Amygdala (tissue), 56 donors: ENCODE data around the gene POLQ.
"Not testable (repeated sequence)": the region's sequence is repeated elsewhere in the genome, so short reads cannot be mapped to it uniquely, and the experiment has no call there.

Source experiments
- DNase-seq, 56 donors: peaks; one replicate each; lab custom pipeline; 2025; lab: John Stamatoyannopoulos, UW

POLQ gene

GRCh38 chr3:121515313-121515712 is 30.5 kb downstream of the POLQ start:
- no peak for DNase-seq

- DNase-seq, result no peak
Measured at GRCh38 chr3:121514496-121514895, 31.3 kb downstream of the POLQ start.

- DNase-seq, result no peak
Measured at GRCh38 chr3:121508389-121508788, 37.4 kb downstream of the POLQ start.

GRCh38 chr3:121505256-121505655 is 40.5 kb downstream of the POLQ start:
- no peak for DNase-seq

- no peak for DNase-seq
Measured at GRCh38 chr3:121504618-121505017, 41.2 kb downstream of the POLQ start.

- no peak for DNase-seq
Measured at GRCh38 chr3:121496786-121497185, 49.0 kb downstream of the POLQ start.

GRCh38 chr3:121493431-121493830 is 52.4 kb downstream of the POLQ start:
- DNase-seq, result no peak

GRCh38 chr3:121491683-121492320 is 54.0 kb downstream of the POLQ start:
- no peak for DNase-seq

GRCh38 chr3:121490161-121490560 is 55.6 kb downstream of the POLQ start:
- DNase-seq, result no peak

- DNase-seq, result no peak
Measured at GRCh38 chr3:121488628-121489027, 57.2 kb downstream of the POLQ start.

- DNase-seq, result no peak
Measured at GRCh38 chr3:121483290-121483689, 62.5 kb downstream of the POLQ start.

- no peak for DNase-seq
Measured at GRCh38 chr3:121482660-121483059, 63.1 kb downstream of the POLQ start.

- no peak for DNase-seq
Measured at GRCh38 chr3:121481106-121481880, 64.5 kb downstream of the POLQ start.

- no peak for DNase-seq
Measured at GRCh38 chr3:121477589-121477988, 68.2 kb downstream of the POLQ start.

GRCh38 chr3:121473001-121473400 is 72.8 kb downstream of the POLQ start:
- no peak for DNase-seq

GRCh38 chr3:121467085-121467484 is 78.7 kb downstream of the POLQ start:
- DNase-seq, result no peak

- no peak for DNase-seq
Measured at GRCh38 chr3:121463745-121464144, 82.0 kb downstream of the POLQ start.

- no peak for DNase-seq
Measured at GRCh38 chr3:121462565-121462964, 83.2 kb downstream of the POLQ start.

GRCh38 chr3:121451752-121452151 is 94.0 kb downstream of the POLQ start:
- not testable (repeated sequence) for DNase-seq

GRCh38 chr3:121443456-121443855 is 102.3 kb downstream of the POLQ start:
- no peak for DNase-seq

- no peak for DNase-seq
Measured at GRCh38 chr3:121436641-121437040, 109.1 kb downstream of the POLQ start.

- no peak for DNase-seq
Measured at GRCh38 chr3:121436074-121436473, 109.7 kb downstream of the POLQ start.
